CD4-positive, alpha-beta T cell treated with Interleukin-4 for 1 hour (primary cell): ENCODE data around the gene SVOPL.

Experiments used
- DNase-seq, 2 donors: peaks; one replicate each; pipeline ENCODE4 v3.0.0-alpha.2; 2020 to 2022

SVOPL gene

DNA sequence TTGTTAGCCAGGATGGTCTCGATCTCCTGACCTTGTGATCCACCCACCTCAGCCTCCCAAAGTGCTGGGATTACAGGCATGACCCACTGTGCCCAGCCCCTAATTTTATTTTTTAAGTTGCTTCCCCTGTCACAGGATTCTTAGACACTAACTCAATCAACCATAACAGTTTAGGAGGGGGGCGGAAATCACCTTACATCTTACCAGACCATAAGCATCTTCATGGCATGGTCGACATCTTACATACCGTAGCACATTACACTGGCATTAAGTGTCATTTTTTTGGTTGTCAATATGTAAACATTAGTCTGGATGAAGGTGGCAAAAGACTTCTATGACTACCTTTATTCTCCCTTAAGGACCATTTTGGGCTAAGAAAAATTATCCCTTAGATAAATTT, 145.5 kb downstream of the SVOPL start:
- DNase-seq = no peak

DNA sequence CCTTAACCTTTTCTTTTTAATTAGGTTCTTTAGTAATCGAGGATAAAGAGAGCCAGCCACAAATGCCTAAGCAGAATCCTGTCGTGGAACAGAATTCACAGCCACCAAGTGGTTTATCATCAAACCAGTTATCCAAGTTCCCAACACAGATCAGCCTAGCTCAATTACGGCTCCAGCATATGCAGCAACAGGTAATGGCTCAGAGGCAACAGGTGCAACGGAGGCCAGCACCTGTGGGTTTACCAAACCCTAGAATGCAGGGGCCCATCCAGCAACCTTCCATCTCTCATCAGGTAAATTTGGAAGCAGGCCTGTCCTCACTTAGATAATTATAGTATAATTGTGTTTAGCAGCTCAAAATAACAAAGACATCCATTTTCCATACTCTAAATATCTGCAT, 146.5 kb downstream of the SVOPL start:
- DNase-seq = no peak

DNA sequence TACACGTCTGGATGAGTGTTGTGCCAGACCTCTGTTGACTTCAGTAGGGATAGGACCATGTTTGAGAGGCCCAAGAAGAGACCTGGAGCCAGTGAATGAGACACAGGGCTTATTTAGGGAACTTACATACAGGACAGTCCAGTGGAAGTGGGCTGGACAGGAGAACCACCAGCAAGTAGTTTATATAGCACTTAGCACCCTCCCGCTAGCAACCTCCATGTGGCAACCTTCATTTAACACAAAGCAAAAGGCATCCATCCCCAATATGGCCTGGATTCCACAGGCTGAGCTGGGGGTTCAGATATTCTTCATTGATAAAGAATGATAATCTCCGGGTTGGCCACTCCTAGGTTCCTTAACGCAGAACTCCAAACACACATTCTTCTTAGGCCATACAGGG, 147.4 kb downstream of the SVOPL start:
- DNase-seq = no peak

- DNase-seq = no peak
Observed at GRCh38 chr7:138551102-138551501, 150.1 kb downstream of the SVOPL start.

DNA sequence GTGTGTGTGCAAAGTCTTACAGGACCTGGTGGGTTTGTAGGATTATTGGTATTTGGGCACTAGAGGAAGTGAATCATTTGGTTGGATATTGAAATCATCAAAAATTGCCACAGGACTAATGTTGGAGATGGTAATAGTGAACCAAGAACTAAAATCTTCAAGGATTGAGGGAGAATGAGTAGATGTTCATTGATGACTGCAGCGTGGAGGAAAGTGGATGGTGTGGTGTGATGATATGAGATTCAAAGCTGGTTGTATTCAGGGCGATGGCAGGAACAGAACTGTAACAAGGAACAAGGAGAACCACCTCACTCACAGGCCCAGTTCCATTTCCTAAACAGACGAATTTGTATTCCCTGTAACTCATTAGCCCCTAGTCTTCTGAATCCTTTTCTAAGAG, 150.8 kb downstream of the SVOPL start:
- DNase-seq = no peak

DNA sequence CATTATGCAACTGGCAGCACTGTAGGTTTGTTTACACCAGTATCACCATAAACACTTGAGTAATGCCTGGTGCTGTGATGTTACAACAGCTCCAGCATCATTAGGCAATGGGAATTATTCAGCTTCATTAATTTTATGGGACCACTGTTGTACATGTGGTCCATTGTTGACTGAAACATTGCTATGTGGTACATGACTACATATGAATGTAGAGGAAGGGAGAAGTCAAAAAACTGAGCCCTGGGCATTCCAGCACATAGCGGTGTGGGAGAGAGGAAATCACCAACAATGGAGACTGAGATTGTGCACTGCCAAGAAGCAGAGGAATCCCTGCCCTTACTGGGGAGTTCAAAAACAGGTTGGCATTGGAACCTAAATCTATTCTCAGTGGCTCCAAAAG, 152.1 kb downstream of the SVOPL start:
- no peak for DNase-seq

DNA sequence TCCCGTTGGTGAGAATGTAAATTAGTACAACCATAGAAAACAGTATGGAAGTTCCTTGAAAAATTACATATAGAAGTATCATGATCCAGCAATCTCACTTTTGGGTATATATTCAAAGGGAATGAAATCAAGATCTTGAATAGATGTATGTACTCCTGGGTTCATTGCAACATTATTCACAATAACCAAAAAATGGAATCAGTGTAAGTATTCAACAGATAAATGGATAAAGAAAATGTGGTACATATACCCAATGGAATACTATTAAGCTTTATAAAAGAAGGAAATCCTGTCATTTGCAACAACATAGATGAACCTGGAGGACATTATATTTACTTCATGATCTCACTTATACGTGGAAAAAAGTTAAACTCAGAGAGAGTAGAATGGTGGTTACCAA, 154.3 kb downstream of the SVOPL start:
- no peak for DNase-seq

DNA sequence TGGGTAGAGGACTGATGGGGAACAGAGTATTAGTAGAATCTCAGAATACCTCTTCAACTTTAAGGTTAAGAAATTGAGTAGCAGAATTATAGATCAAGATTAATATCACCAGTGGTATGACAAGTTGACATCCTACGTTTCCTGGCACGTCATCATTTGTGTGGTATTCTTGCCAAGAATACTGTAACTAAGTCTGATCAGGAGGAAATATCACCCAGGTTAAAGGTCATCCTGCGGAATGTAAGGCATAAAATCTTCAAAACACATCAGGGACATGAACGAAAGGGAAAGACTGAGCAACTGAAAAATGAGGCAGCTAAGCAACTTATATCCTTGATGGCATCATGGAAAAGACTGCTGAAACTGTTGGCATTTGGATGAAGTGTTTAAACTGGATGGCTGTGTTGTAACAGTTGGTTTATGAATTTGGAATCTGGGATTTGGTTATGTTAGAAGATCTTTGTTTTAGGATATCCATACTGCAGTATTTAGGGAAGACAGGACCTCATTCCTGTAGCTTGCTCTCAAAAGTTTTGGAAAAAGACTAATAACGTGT, 155.0 kb downstream of the SVOPL start:
- DNase-seq = no peak

DNA sequence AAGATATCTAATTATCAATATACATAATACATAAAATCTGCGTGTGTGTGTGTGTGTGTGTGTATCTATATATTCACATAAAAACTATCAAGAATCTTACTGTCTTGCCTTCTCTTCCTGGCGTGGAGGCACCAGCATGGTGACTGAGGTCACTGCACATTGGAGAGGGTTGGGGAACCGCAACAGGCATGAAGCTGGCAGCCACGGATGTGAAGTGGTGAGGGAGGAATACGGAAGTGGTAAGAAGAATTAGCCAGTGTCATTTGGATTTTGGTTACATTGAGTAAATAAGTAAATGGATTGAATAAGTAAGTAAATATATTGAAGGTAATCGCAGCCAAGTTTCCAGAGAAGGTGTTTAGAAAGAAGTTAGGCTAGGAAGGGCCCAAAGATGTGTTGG, 156.0 kb downstream of the SVOPL start:
- DNase-seq = no peak
